Measurements from ENCODE around the gene STARD3. TPM values are rescaled to one million over a fixed set of nuclear protein-coding genes. Genes with fewer than 3 reads are reported as not detected.

Gene STARD3
- total and polyA plus RNA-seq, 2 donors (not counting 3 experiments of a cell fraction or from before 2014, with no cell fraction given) = 51.0 to 75.7 TPM

- FAIRE-seq = no peak
- BruUV-seq (replicated peaks) = no TSS peak
- no peak overlapping the region for H2AFZ ChIP-seq (ENCODE audit: low read depth, low read length)
Measured at GRCh38 chr17:39607057-39607850, 29.7 kb upstream of the STARD3 start.

GRCh38 chr17:39607851-39608130 is 29.2 kb upstream of the STARD3 start, which contains the start of gene NEUROD2:
TSS of gene NEUROD2 (minus strand) at chr17:39607920. CDS start at chr17:39606599, 1,321 bp downstream.
- TF ChIP-seq JUN (IDR thresholded peaks at IDR 0.05; ENCODE audit: borderline replicate concordance, insufficient read depth, insufficient read length, low read depth) (no peak), GATA2 (IDR thresholded peaks at IDR 0.05; ENCODE audit: insufficient read depth, insufficient read length, low read depth, low read length) (no peak), MAX (IDR thresholded peaks at IDR 0.05; ENCODE audit: insufficient read depth, insufficient read length) (no peak), POLR2A (IDR thresholded peaks at IDR 0.05; ENCODE audit: low read depth, low read length) (no peak), CTCF (IDR thresholded peaks at IDR 0.05; ENCODE audit: extremely low read depth in 1 of 2, insufficient read depth in 1 of 2, low read depth in 1 of 2, low read length in 2 of 2) (no peak), MYC (IDR thresholded peaks at IDR 0.05; ENCODE audit: low read depth, low read length) (no peak), POLR2AphosphoS5 (IDR thresholded peaks at IDR 0.05; ENCODE audit: insufficient read depth, low read depth, low read length) (no peak), FOS (IDR thresholded peaks at IDR 0.05; ENCODE audit: borderline replicate concordance, insufficient read depth, low read length) (no peak), EZH2 (IDR thresholded peaks at IDR 0.05; ENCODE audit: borderline replicate concordance, low read depth, low read length, severe bottlenecking) (no peak)
- Histone ChIP-seq H3K4me1 (ENCODE audit: control insufficient read depth, extremely low read depth, insufficient read depth, low read length) (no peaks in the 10 kb centered on the region), H3K9me3 (replicated peaks; ENCODE audit: control insufficient read depth, insufficient read depth, low read length) (no peaks in the 10 kb centered on the region), H4K20me1 (replicated peaks; ENCODE audit: control insufficient read depth, extremely low read depth, insufficient read depth, low read length) (no peaks in the 10 kb centered on the region), H3K27me3 (ENCODE audit: control insufficient read depth in 2 of 2, insufficient read depth in 2 of 2, low read length in 2 of 2) (peaks cover 55 to 67% of the 10 kb centered on the region in 2 experiments), H3K4me3 (replicated peaks in 1 of 3; ENCODE audit: insufficient read depth in 1 of 3, low read depth in 1 of 3, low read length in 3 of 3) (no peak within 1 kb of the TSS), H3K9me1 (replicated peaks; ENCODE audit: control insufficient read depth, extremely low read depth, insufficient read depth, low read length) (no peaks in the 10 kb centered on the region), H3K79me2 (ENCODE audit: control insufficient read depth, insufficient read depth, low read length) (no peaks in the 10 kb centered on the region), H3K4me2 (ENCODE audit: insufficient read depth, low read length) (no peak within 1 kb of the TSS), H3K9ac (replicated peaks; ENCODE audit: extremely low read depth, insufficient read depth, low read length) (no peak within 1 kb of the TSS), H2AFZ (ENCODE audit: low read depth, low read length) (no peak within 1 kb of the TSS), H3K27ac (ENCODE audit: insufficient read depth, low read depth, low read length) (no peak within 1 kb of the TSS), H3K36me3 (ENCODE audit: control insufficient read depth in 2 of 2, extremely low read depth in 1 of 2, insufficient read depth in 2 of 2, low read length in 2 of 2) (no peaks in the 10 kb centered on the region)
- dilution Hi-C loops (cut with MboI; ENCODE audit: extremely low pct_ligation_motif_present, low sequenced_read_pairs) = no loop called here
- DNase-seq (ENCODE audit: low read depth, low spot score) (no peak), FAIRE-seq (no peak)
- CTCF ChIA-PET = interaction anchor here (0.8 kb wide), 1 partner anchor 14 kb away, joined by 3 read pairs; no protein-coding TSS in a partner anchor
- intact Hi-C loops (cut with micrococcal nuclease) = no loop called here
- POLR2A ChIA-PET = no interaction called here
- BruUV-seq (replicated peaks) = no TSS peak

More at GRCh38 chr17:39607057-39607850, 29.7 kb upstream of the STARD3 start:
- TF ChIP-seq EZH2 (IDR thresholded peaks at IDR 0.05; ENCODE audit: borderline replicate concordance, low read depth, low read length, severe bottlenecking) = peak; percentile 82
- TF ChIP-seq GATA2 (IDR thresholded peaks at IDR 0.05; ENCODE audit: insufficient read depth, insufficient read length, low read depth, low read length) = no peak
- dilution Hi-C loops (cut with MboI; ENCODE audit: extremely low pct_ligation_motif_present, low sequenced_read_pairs) (no loop called here), intact Hi-C loops (cut with micrococcal nuclease) (no loop called here)
- Histone ChIP-seq H3K9me1 (replicated peaks; ENCODE audit: control insufficient read depth, extremely low read depth, insufficient read depth, low read length) (no peaks in the 10 kb centered on the region), H3K27ac (ENCODE audit: insufficient read depth, low read depth, low read length) (no peak overlapping the region), H4K20me1 (replicated peaks; ENCODE audit: control insufficient read depth, extremely low read depth, insufficient read depth, low read length) (no peaks in the 10 kb centered on the region), H3K4me2 (ENCODE audit: insufficient read depth, low read length) (no peak overlapping the region), H3K4me1 (ENCODE audit: control insufficient read depth, extremely low read depth, insufficient read depth, low read length) (no peaks in the 10 kb centered on the region), H3K36me3 (ENCODE audit: control insufficient read depth in 2 of 2, extremely low read depth in 1 of 2, insufficient read depth in 2 of 2, low read length in 2 of 2) (no peaks in the 10 kb centered on the region), H3K9ac (replicated peaks; ENCODE audit: extremely low read depth, insufficient read depth, low read length) (no peak overlapping the region), H3K79me2 (ENCODE audit: control insufficient read depth, insufficient read depth, low read length) (no peaks in the 10 kb centered on the region), H3K9me3 (replicated peaks; ENCODE audit: control insufficient read depth, insufficient read depth, low read length) (no peaks in the 10 kb centered on the region), H3K4me3 (replicated peaks in 1 of 3; ENCODE audit: insufficient read depth in 1 of 3, low read depth in 1 of 3, low read length in 3 of 3) (no peak overlapping the region), H3K27me3 (ENCODE audit: control insufficient read depth in 2 of 2, insufficient read depth in 2 of 2, low read length in 2 of 2) (peaks cover 60 to 73% of the 10 kb centered on the region in 2 experiments)
- ChIA-PET CTCF (interaction anchor here (0.7 to 0.9 kb wide), 3 partner anchors 8 to 14 kb away, joined by 3 to 4 read pairs (median 3); no protein-coding TSS in a partner anchor), POLR2A (no interaction called here)
- no peak for DNase-seq (ENCODE audit: low read depth, low spot score)

Data from endothelial cell of umbilical vein (primary cell).